HG03378 (cell line): Measurements from ENCODE around the gene SCN1B.
"Not testable (repeated sequence)": the region's sequence is repeated elsewhere in the genome, so short reads cannot be mapped to it uniquely, and the experiment has no call there.

Experiments
- ATAC-seq: cut with Tn5 transposase; IDR thresholded peaks from one replicate; pipeline ENCODE4 v1.9.1; 2021; ENCODE audit warnings: mild to moderate bottlenecking, moderate library complexity; ENCODE audit not compliant: unreplicated experiment

SCN1B gene

GRCh38 chr19:35030257-35031071 lies at the start of gene SCN1B:
Gene SCN1B, plus strand, starts transcription at chr19:35030470. Its CDS starts 351 bp downstream, at chr19:35030821.
- ATAC-seq, result no peak

- no peak for ATAC-seq
Observed at GRCh38 chr19:34982275-34982674, 48.0 kb upstream of the SCN1B start.

- ATAC-seq, result no peak
Observed at GRCh38 chr19:34983786-34984185, 46.5 kb upstream of the SCN1B start.

GRCh38 chr19:34984287-34984686 lies 46.0 kb upstream of the SCN1B start:
- ATAC-seq, result no peak

GRCh38 chr19:34985249-34986022 lies 44.8 kb upstream of the SCN1B start:
- no peak for ATAC-seq

GRCh38 chr19:34988119-34988518 lies 42.2 kb upstream of the SCN1B start:
- no peak for ATAC-seq

GRCh38 chr19:34989298-34989697 lies 41.0 kb upstream of the SCN1B start:
- no peak for ATAC-seq

- no peak for ATAC-seq
Observed at GRCh38 chr19:34990578-34991192, 39.6 kb upstream of the SCN1B start.

- no peak for ATAC-seq
Observed at GRCh38 chr19:34991542-34992333, 38.5 kb upstream of the SCN1B start.

- not testable (repeated sequence) for ATAC-seq
Observed at GRCh38 chr19:34992582-34992981, 37.7 kb upstream of the SCN1B start.

- ATAC-seq, result no peak
Observed at GRCh38 chr19:34994286-34994642, 36.0 kb upstream of the SCN1B start.

- ATAC-seq, result no peak
Observed at GRCh38 chr19:34994643-34995541, 35.4 kb upstream of the SCN1B start.

- no peak for ATAC-seq
Observed at GRCh38 chr19:34995551-34995950, 34.7 kb upstream of the SCN1B start.

- no peak for ATAC-seq
Observed at GRCh38 chr19:34997071-34997617, 33.1 kb upstream of the SCN1B start.

GRCh38 chr19:34998224-34998623 lies 32.0 kb upstream of the SCN1B start:
- ATAC-seq, result not testable (repeated sequence)

GRCh38 chr19:34998777-34999497 lies 31.3 kb upstream of the SCN1B start:
- ATAC-seq, result no peak

- ATAC-seq, result peak; percentile 36
Observed at GRCh38 chr19:34999498-35000337, 30.6 kb upstream of the SCN1B start, which contains the start of gene GRAMD1A. Gene GRAMD1A, plus strand, starts transcription at chr19:35000323. Its CDS starts 156 bp downstream, at chr19:35000479.

GRCh38 chr19:35000338-35000646 lies 30.0 kb upstream of the SCN1B start:
- no peak for ATAC-seq
